Nephron progenitor cell (in vitro differentiated cells): ENCODE data around the gene WDCP.

Experiments
- DNase-seq: peaks from one replicate; pipeline ENCODE4 v3.0.0; 2021
- H3K27ac Mint-ChIP-seq: 2 replicates; pipeline ENCODE4 v1.8.0; 2021; ENCODE audit warnings: mild to moderate bottlenecking, moderate library complexity, mixed read lengths
- H3K27me3 Mint-ChIP-seq: 2 replicates; pipeline ENCODE4 v1.8.0; 2021; ENCODE audit warnings: mild to moderate bottlenecking, low read depth, mixed read lengths; ENCODE audit not compliant: poor library complexity
- H3K36me3 Mint-ChIP-seq: 2 replicates; pipeline ENCODE4 v1.8.0; 2021; ENCODE audit warnings: low read depth, mixed read lengths
- H3K4me1 Mint-ChIP-seq: 2 replicates; pipeline ENCODE4 v1.8.0; 2021; ENCODE audit warnings: mixed read lengths
- H3K4me3 Mint-ChIP-seq: 2 replicates; pipeline ENCODE4 v1.8.0; 2021; ENCODE audit warnings: mild to moderate bottlenecking, moderate library complexity, mixed read lengths
- H3K9me3 Mint-ChIP-seq: 2 replicates; pipeline ENCODE4 v1.8.0; 2021; ENCODE audit warnings: mild to moderate bottlenecking, moderate library complexity, mixed read lengths
- TF ChIP-seq, protein P1 (sequence below): fragments of 200-600 bp; sonication (generic); IDR thresholded peaks from 2 replicates; pipeline ENCODE4 v1.5.0; 2021; ENCODE audit warnings: antibody characterized with exemption

The WDCP gene

DNA sequence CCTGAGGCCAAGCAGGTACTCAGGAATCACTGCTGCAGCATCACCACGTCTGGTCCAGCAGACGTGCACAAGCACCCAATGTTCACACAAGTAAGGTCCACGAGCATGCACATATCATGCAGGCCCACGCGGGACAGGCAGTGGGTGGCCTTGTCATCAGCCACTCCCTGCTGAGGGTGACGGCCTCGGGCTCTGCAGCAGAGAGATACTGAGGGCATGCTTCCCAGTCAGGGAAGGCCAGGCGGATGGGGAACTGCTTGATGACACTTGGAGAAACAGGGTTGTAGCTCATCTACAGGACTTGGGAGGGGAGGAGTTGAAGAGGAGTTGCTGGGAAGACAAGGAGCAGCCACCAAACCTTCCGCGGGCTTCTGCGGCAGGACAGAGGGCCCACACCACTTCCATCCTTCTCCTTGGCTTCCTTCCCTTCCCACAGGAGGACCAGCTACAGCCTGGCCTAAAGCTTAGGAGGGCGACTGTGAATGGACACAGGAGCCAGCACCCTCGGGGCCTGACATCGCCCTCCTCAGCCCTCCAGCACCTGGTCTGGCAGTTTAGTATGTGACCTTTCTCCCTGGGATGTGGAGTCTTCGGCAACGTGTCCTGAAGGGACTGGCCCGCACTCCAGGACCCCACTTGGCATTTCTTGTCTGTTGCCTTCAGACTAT lies 22.1 kb downstream of the WDCP start:
- peak overlapping the region; percentile 48 for H3K27ac Mint-ChIP-seq
- DNase-seq = no peak
- peaks cover 38% of the 10 kb centered on the region for H3K36me3 Mint-ChIP-seq
- no peaks in the 10 kb centered on the region for H3K4me1 Mint-ChIP-seq
- TF ChIP-seq, protein P1, sequence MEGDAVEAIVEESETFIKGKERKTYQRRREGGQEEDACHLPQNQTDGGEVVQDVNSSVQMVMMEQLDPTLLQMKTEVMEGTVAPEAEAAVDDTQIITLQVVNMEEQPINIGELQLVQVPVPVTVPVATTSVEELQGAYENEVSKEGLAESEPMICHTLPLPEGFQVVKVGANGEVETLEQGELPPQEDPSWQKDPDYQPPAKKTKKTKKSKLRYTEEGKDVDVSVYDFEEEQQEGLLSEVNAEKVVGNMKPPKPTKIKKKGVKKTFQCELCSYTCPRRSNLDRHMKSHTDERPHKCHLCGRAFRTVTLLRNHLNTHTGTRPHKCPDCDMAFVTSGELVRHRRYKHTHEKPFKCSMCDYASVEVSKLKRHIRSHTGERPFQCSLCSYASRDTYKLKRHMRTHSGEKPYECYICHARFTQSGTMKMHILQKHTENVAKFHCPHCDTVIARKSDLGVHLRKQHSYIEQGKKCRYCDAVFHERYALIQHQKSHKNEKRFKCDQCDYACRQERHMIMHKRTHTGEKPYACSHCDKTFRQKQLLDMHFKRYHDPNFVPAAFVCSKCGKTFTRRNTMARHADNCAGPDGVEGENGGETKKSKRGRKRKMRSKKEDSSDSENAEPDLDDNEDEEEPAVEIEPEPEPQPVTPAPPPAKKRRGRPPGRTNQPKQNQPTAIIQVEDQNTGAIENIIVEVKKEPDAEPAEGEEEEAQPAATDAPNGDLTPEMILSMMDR = no peak
- H3K27me3 Mint-ChIP-seq = no peaks in the 10 kb centered on the region
- no peaks in the 10 kb centered on the region for H3K9me3 Mint-ChIP-seq
- H3K4me3 Mint-ChIP-seq = no peak overlapping the region

DNA sequence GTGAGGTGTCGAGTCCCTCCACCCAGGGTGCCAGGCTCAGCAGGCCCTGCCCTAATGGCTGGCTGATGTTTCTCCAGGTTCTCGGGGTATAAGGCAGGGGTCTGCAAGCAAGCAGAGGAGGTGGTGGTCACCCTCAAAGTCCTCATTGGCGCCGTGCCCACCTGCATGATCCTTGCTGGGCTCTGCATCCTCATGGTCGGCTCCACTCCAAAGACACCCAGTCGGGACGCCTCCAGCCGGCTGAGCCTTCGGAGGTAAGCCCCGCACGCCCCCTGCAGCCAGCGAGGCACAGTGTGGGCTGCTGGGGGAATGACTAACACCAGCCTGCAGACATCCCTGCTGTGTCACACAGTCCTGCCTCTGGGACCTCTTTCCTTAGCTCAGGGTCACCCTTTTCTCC lies 23.2 kb downstream of the WDCP start:
- H3K27me3 Mint-ChIP-seq = no peaks in the 10 kb centered on the region
- no peak overlapping the region for H3K4me3 Mint-ChIP-seq
- DNase-seq = no peak
- no peaks in the 10 kb centered on the region for H3K4me1 Mint-ChIP-seq
- no peaks in the 10 kb centered on the region for H3K9me3 Mint-ChIP-seq
- peaks cover 27% of the 10 kb centered on the region for H3K36me3 Mint-ChIP-seq
- TF ChIP-seq, protein P1 = no peak
- no peak overlapping the region for H3K27ac Mint-ChIP-seq

DNA sequence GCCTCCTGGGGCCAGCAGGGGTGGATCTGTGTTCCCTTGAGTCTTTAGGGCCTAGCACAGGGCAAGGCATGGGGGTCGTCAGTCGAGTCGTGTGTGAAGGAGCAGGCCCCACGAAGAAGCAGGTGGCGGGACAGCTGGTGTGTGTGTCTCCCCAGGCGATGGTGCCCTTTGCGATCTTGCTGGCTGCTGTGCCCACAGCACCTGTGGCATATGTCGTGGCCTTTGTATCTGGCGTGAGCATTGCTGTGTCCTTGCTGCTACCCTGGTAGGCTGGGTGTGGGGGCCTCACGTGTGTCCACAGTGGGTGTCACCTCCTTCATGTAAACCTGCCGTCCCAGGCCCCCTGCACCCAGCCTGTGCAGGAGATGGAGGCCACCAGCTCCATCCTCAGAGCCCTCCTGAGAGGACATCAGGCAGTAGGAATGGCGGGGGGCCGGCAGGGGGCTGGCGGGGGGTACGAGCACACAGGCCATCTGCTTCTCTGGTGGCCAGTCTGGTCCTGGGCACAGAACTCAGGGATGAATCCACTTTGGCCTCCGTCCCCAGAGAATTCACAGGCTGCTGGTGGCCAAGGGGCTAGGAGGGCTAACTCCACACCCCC lies 24.1 kb downstream of the WDCP start:
- Mint-ChIP-seq H3K27me3 (no peaks in the 10 kb centered on the region), H3K4me1 (no peaks in the 10 kb centered on the region), H3K9me3 (no peaks in the 10 kb centered on the region), H3K4me3 (no peak overlapping the region), H3K36me3 (peaks cover 20% of the 10 kb centered on the region), H3K27ac (no peak overlapping the region)
- TF ChIP-seq, protein P1 = no peak
- no peak for DNase-seq

DNA sequence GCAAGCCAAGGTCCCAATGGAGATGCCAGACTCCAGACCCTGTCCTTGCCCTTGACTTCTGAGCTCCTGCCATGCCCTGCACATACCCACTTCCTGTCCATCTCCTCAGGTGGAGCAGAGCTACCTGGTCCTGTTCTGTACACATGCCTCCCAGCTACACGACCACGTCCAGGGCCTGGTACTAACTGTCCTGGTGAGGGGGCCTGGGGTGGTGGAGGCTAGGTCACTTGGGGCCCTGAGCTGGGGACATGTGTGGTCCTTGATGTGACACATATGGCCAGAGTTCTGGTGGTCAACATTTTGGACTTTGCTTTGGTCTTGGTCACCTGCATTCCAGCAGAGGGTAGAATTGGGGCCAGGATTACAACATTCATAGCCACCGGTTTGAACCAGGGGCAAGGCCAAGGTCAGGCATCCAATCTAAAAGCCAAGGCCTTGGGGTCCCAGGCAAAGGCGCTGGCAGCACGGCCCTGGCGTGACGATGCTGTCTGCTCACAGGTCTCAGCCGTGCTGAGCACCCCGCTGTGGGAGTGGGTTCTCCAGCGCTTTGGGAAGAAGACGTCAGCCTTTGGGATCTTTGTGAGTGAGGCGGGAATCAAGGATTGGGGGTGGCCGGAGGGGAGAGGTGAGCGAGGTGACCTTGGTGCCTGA lies 24.7 kb downstream of the WDCP start:
- TF ChIP-seq, protein P1 = no peak
- H3K27me3 Mint-ChIP-seq = no peaks in the 10 kb centered on the region
- H3K9me3 Mint-ChIP-seq = no peaks in the 10 kb centered on the region
- H3K4me3 Mint-ChIP-seq = no peak overlapping the region
- no peaks in the 10 kb centered on the region for H3K4me1 Mint-ChIP-seq
- H3K36me3 Mint-ChIP-seq = peaks cover 16% of the 10 kb centered on the region
- no peak for DNase-seq
- no peak overlapping the region for H3K27ac Mint-ChIP-seq

DNA sequence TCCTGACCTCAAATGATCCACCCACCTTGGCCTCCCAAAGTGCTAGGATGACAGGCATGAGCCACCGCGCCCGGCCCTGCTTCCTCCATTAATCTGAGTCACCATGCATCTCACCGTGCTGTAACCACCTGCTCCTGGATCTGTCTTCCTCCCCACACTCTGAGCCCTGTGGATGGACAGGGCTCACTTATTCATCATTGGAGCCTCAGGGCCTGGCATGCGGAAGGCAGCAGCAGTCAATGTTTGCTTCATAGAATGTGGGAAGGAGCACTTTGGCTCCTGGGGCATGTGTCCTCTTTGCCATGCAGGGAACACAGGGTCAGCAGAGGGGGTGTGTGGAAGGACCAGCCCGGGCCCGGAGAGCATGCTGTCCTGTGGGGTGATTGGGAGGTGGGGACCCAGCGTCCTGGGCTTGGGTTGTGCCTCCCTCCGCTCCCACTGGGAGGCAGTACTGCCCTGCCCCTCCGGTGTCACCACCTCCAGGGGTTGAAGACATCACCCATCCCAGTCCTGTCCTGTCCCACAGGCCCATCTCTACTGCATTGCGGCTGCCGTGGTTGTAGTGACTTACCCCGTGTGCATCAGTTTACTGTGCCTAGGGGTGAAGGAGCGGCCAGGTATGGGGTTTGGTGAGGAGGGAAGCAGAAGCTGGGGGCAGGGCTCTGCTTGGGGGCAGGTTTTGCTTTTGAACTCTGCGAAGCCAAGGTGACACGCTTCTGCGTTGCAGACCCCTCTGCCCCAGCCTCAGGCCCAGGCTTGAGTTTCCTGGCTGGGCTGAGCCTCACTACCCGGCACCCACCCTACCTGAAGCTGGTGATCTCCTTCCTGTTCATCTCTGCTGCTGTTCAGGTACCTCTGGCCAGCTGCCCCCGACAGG lies 25.8 kb downstream of the WDCP start:
- TF ChIP-seq, protein P1 = peak; percentile 12
- Mint-ChIP-seq H3K4me1 (peaks cover under 1% of the 10 kb centered on the region), H3K36me3 (peaks cover 8% of the 10 kb centered on the region), H3K27ac (peak overlapping the region; percentile 62), H3K4me3 (no peak overlapping the region), H3K27me3 (no peaks in the 10 kb centered on the region), H3K9me3 (no peaks in the 10 kb centered on the region)
- DNase-seq = no peak
